HG03469 (cell line): ENCODE data around the gene OARD1.
"Not testable (repeated sequence)": the region's sequence is repeated elsewhere in the genome, so short reads cannot be mapped to it uniquely, and the experiment has no call there.

ENCODE experiments used
- ATAC-seq: cut with Tn5 transposase; IDR thresholded peaks from one replicate; pipeline ENCODE4 v1.9.1; 2021; ENCODE audit warnings: mild to moderate bottlenecking, moderate library complexity, moderate number of reproducible peaks; ENCODE audit not compliant: unreplicated experiment

The OARD1 gene

GRCh38 chr6:41028561-41029412, 43.4 kb downstream of the OARD1 start:
- ATAC-seq: peak; percentile 17

GRCh38 chr6:41027799-41028560, 44.2 kb downstream of the OARD1 start:
- peak; percentile 53 for ATAC-seq

GRCh38 chr6:41027241-41027640, 44.9 kb downstream of the OARD1 start:
- no peak for ATAC-seq

DNA sequence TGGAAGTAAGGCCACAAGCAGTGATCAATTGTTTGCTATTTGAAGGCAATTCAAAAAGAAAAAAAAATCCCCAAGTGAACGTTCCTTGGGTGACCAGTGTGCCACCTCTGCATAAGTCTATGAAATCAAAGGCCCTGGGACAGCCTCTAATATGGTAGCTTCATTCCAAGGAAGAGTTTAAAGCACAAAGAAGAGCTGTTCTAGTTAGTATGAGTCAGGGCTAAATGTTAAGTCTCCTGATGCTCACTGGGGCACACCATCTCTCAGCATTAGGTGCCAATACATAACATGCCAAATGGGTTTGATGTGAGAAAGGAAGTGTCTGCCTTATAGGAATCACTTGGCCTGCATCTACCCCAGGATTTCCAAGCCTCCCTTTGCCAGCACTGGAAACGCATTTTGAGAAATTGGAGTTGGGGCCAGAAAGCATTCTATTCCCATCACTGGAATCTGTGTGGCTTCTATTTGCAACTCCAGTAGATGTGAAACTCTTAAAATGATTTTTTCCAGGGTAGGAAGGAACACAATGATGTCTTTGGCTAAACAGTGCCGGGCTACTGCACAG, 46.1 kb downstream of the OARD1 start:
- no peak for ATAC-seq

GRCh38 chr6:41023114-41023513, 49.0 kb downstream of the OARD1 start:
- no peak for ATAC-seq

DNA sequence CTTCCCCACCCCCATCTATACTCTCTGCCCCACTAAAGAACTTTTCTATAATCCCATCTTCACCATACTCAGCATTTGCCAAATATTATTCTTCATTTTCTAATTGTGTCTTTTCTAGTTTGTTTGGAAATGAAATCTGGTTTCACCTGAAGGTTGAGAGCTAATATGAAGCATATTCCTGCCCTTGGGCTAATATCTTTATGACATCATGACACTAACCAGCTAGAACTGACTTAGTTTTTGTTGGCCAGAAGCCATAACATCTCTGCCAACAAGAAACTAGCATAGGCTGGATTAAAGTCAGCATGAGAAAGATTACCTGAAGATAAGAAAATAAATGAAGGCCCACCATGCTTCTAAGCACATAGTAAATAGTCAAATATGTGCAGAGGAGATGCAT, 49.9 kb downstream of the OARD1 start:
- ATAC-seq: no peak

DNA sequence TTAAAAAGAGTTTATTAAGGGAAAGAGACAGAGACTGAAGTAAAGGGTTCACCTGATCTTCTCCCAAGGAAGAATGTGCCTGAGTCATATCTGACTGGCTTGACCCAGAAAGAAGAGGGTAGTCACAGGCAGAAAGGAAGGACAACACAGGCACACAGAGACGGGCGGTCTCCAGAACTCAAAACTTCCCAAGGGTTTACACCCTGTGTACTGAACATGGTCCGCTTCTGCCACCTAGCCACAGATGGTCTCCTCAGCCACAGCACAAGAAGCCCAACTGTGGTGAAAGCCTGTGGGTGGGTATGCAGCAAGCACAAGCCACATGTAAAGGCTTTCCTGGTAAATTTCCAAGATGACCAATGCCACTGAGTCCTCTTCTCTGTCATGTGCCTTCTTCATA, 50.3 kb downstream of the OARD1 start:
- ATAC-seq: no peak

DNA sequence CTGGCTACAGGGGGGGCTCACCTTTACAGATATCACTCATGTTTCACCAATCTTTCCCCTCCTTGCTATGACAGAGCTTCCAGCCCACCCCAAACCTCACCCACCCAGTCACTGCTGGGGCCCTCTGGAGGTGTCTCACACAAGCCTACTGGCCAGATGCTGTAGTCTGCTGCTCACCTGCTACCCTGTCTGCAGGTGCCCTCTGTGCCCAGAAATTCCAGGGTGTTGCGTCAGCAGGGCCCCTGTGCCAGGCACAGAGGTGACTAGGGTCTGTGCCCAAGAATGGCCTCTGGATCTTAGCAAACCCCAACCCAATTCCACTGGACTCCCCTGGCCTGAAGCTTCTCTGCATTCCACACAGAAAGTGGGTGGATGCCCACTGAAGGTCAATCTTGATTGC, 54.5 kb downstream of the OARD1 start:
- no peak for ATAC-seq

- not testable (repeated sequence) for ATAC-seq
Observed at GRCh38 chr6:41015860-41016259, 56.3 kb downstream of the OARD1 start.

GRCh38 chr6:41014780-41015179, 57.4 kb downstream of the OARD1 start:
- no peak for ATAC-seq
